SK-N-SH (cell line): ENCODE results near the gene GABRG3.

Source experiments
- ELF1 ChIP-seq: IDR thresholded peaks from 2 replicates; pipeline ENCODE4 v1.4.0; 2012
- EP300 ChIP-seq, 2 experiments: IDR thresholded peaks; 2 replicates each; pipeline versions ENCODE4 v1.4.0 to v1.6.1; 2012; ENCODE audit warnings: borderline replicate concordance in 1 of 2, low read depth in 1 of 2, low read length in 1 of 2
- EZH2phosphoT487 ChIP-seq: fragments of 200-600 bp; sonication (generic); IDR thresholded peaks from 2 replicates; pipeline ENCODE4 v1.6.1; 2017; ENCODE audit warnings: low read depth, mixed run types, mild to moderate bottlenecking, antibody characterized with exemption, moderate library complexity, borderline replicate concordance
- POLR2AphosphoS5 ChIP-seq: IDR thresholded peaks from 2 replicates; pipeline ENCODE4 v1.6.1; 2012; ENCODE audit warnings: low read depth, low read length
- RFX5 ChIP-seq: IDR thresholded peaks from 2 replicates; pipeline ENCODE4 v1.6.1; 2012; ENCODE audit warnings: mild to moderate bottlenecking, improper control_type of control experiment, low read length
- SMC3 ChIP-seq: IDR thresholded peaks from 2 replicates; pipeline ENCODE4 v1.6.1; 2012; ENCODE audit warnings: low read depth, low read length, improper control_type of control experiment
- TAF1 ChIP-seq: IDR thresholded peaks from 2 replicates; pipeline ENCODE4 v1.6.1; 2012; ENCODE audit warnings: low read depth, mild to moderate bottlenecking, low read length, moderate library complexity, borderline replicate concordance
- TF ChIP-seq, protein P1 (sequence below): fragments of 200-600 bp; sonication (generic); IDR thresholded peaks from 2 replicates; pipeline ENCODE4 v1.6.1; 2017; ENCODE audit warnings: antibody characterized with exemption, mild to moderate bottlenecking, moderate library complexity
- TF ChIP-seq, protein P2 (sequence below): fragments of 150-350 bp; IDR thresholded peaks from 2 replicates; pipeline ENCODE4 v1.6.1; 2017; ENCODE audit warnings: antibody characterized with exemption, low read length, low read depth, borderline replicate concordance
- TF ChIP-seq, protein P3 (sequence below): IDR thresholded peaks from 2 replicates; pipeline ENCODE4 v1.6.1; 2012; ENCODE audit warnings: mild to moderate bottlenecking, low read depth, low read length, moderate library complexity

DNA sequence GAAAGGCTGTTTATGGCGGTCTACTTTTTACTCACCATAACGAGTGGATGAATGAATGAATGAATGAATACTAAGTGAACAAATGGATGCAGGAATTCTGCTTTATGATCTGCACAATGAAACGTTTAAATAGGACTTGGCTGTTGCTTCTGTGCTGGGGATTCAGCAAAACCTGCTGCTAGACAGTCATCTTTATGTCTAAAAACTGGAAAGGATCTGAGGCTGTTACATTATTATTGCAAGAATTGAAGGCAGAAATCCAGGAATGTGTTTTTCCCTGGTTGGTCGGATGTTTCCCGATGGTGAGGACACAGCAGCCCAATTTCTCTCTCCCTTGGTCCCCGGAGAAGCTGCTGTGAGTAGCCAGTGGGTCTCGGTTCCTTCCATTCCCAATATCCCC is 94.2 kb downstream of the GABRG3 start:
- TF ChIP-seq, protein P1, sequence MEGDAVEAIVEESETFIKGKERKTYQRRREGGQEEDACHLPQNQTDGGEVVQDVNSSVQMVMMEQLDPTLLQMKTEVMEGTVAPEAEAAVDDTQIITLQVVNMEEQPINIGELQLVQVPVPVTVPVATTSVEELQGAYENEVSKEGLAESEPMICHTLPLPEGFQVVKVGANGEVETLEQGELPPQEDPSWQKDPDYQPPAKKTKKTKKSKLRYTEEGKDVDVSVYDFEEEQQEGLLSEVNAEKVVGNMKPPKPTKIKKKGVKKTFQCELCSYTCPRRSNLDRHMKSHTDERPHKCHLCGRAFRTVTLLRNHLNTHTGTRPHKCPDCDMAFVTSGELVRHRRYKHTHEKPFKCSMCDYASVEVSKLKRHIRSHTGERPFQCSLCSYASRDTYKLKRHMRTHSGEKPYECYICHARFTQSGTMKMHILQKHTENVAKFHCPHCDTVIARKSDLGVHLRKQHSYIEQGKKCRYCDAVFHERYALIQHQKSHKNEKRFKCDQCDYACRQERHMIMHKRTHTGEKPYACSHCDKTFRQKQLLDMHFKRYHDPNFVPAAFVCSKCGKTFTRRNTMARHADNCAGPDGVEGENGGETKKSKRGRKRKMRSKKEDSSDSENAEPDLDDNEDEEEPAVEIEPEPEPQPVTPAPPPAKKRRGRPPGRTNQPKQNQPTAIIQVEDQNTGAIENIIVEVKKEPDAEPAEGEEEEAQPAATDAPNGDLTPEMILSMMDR: no peak
- TF ChIP-seq, protein P2, sequence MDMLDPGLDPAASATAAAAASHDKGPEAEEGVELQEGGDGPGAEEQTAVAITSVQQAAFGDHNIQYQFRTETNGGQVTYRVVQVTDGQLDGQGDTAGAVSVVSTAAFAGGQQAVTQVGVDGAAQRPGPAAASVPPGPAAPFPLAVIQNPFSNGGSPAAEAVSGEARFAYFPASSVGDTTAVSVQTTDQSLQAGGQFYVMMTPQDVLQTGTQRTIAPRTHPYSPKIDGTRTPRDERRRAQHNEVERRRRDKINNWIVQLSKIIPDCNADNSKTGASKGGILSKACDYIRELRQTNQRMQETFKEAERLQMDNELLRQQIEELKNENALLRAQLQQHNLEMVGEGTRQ: no peak
- TF ChIP-seq ELF1 (no peak), TAF1 (no peak), POLR2AphosphoS5 (no peak), EP300 (IDR thresholded peaks at IDR 0.05; ENCODE audit: borderline replicate concordance in 1 of 2, low read depth in 1 of 2, low read length in 1 of 2) (no peak), RFX5 (no peak), EZH2phosphoT487 (no peak), SMC3 (no peak)
- TF ChIP-seq, protein P3, sequence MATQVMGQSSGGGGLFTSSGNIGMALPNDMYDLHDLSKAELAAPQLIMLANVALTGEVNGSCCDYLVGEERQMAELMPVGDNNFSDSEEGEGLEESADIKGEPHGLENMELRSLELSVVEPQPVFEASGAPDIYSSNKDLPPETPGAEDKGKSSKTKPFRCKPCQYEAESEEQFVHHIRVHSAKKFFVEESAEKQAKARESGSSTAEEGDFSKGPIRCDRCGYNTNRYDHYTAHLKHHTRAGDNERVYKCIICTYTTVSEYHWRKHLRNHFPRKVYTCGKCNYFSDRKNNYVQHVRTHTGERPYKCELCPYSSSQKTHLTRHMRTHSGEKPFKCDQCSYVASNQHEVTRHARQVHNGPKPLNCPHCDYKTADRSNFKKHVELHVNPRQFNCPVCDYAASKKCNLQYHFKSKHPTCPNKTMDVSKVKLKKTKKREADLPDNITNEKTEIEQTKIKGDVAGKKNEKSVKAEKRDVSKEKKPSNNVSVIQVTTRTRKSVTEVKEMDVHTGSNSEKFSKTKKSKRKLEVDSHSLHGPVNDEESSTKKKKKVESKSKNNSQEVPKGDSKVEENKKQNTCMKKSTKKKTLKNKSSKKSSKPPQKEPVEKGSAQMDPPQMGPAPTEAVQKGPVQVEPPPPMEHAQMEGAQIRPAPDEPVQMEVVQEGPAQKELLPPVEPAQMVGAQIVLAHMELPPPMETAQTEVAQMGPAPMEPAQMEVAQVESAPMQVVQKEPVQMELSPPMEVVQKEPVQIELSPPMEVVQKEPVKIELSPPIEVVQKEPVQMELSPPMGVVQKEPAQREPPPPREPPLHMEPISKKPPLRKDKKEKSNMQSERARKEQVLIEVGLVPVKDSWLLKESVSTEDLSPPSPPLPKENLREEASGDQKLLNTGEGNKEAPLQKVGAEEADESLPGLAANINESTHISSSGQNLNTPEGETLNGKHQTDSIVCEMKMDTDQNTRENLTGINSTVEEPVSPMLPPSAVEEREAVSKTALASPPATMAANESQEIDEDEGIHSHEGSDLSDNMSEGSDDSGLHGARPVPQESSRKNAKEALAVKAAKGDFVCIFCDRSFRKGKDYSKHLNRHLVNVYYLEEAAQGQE: no peak
